Activated T-cell treated with anti-CD3 and anti-CD28 coated beads, Interleukin-2, amount 50 U/mL, for 48 hours (primary cell): ENCODE measurements around the gene SETMAR.
A peak's percentile ranks its signal among the peaks of the same experiment; 100 is the strongest.
"Not testable (repeated sequence)": the region's sequence is repeated elsewhere in the genome, so short reads cannot be mapped to it uniquely, and the experiment has no call there.

ENCODE experiments used
- DNase-seq, 2 experiments: peaks; one replicate each; pipeline ENCODE4 v3.0.0-alpha.2; 2020

SETMAR gene

GRCh38 chr3:4314688-4315087, 11.5 kb downstream of the SETMAR start:
- DNase-seq: no peak

GRCh38 chr3:4320096-4320911, 17.1 kb downstream of the SETMAR start:
- no peak for DNase-seq

GRCh38 chr3:4321732-4322131, 18.6 kb downstream of the SETMAR start:
- no peak for DNase-seq

GRCh38 chr3:4322635-4323034, 19.5 kb downstream of the SETMAR start:
- DNase-seq: no peak

- DNase-seq: no peak
Measured at GRCh38 chr3:4323246-4324027, 20.3 kb downstream of the SETMAR start.

- no peak for DNase-seq
Measured at GRCh38 chr3:4326868-4327267, 23.7 kb downstream of the SETMAR start.

GRCh38 chr3:4329806-4330205, 26.6 kb downstream of the SETMAR start:
- DNase-seq: not testable (repeated sequence)

- DNase-seq: no peak
Measured at GRCh38 chr3:4332111-4332510, 28.9 kb downstream of the SETMAR start.

GRCh38 chr3:4332574-4332973, 29.4 kb downstream of the SETMAR start:
- DNase-seq: no peak

- no peak for DNase-seq
Measured at GRCh38 chr3:4332991-4333390, 29.8 kb downstream of the SETMAR start.

GRCh38 chr3:4334548-4334947, 31.4 kb downstream of the SETMAR start:
- DNase-seq: no peak

- no peak for DNase-seq
Measured at GRCh38 chr3:4335840-4336562, 32.8 kb downstream of the SETMAR start.

GRCh38 chr3:4336850-4337546, 33.8 kb downstream of the SETMAR start:
- DNase-seq: no peak

- DNase-seq: no peak
Measured at GRCh38 chr3:4338751-4339150, 35.6 kb downstream of the SETMAR start.

GRCh38 chr3:4340077-4340410, 36.9 kb downstream of the SETMAR start:
- DNase-seq: no peak

- no peak for DNase-seq
Measured at GRCh38 chr3:4340411-4341335, 37.5 kb downstream of the SETMAR start.

- no peak for DNase-seq
Measured at GRCh38 chr3:4341336-4341675, 38.1 kb downstream of the SETMAR start.

GRCh38 chr3:4343258-4343657, 40.1 kb downstream of the SETMAR start:
- no peak for DNase-seq

GRCh38 chr3:4350789-4351163, 47.6 kb downstream of the SETMAR start:
- peak; percentile 46 to 52 for DNase-seq

GRCh38 chr3:4351164-4351855, 48.1 kb downstream of the SETMAR start:
- peak; percentile 49 to 54 for DNase-seq

- no peak for DNase-seq
Measured at GRCh38 chr3:4351872-4352271, 48.7 kb downstream of the SETMAR start.
